Measurements from ENCODE around the gene STK32C. TPM values are rescaled to one million over a fixed set of nuclear protein-coding genes. Genes with fewer than 3 reads are reported as not detected.
"Not testable (repeated sequence)": the region's sequence is repeated elsewhere in the genome, so short reads cannot be mapped to it uniquely, and the experiment has no call there.

STK32C gene
- total RNA-seq, 1 donor from 2014 or later = 5.9 TPM

DNA sequence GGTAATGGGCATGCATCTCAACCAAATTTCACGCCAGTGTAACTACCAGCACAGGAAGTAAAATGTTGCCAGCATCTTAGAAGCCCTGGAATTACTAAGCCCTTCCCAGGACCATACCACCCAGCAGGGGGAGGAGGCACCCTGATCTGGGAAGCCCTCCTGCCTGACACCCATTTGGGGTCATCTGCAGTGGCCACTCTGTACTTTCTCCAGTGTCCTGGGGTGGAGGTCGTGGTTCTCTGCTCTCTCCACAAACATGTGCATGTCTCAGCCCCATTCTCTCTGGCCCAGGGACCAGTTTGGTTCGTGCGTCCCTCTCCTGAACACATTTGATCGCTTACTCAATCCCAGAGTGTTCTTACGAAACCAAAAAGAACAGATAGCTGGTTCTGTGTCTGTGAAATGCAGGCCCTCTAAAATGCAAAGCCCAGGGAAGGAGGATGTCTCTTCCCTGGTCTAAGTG is 14.9 kb upstream of the STK32C start:
- intact Hi-C loops (cut with DNase I) = no loop called here
- DNase-seq (ENCODE audit: low spot score) = no peak

DNA sequence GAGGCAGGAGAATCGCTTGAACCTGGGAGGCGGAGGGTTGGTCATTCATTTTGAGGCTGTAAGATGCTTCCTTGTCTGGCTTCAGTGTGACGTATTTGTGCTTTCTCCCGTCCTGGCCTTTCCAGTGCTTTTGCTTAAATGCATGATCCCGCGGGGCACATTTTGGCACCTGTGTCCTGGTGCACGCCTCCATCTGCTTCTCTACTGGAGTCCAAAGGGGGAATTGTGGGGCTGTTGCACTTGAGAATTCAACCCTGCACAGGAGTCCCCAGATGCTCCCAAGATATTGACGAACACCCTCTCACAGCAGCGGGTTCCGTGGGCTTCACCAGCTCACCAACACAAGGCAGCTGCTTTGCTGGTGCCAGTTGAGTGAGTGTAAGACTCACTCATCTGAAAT is 14.0 kb upstream of the STK32C start:
- intact Hi-C loops (cut with DNase I) = no loop called here
- no peak for DNase-seq (ENCODE audit: low spot score)

DNA sequence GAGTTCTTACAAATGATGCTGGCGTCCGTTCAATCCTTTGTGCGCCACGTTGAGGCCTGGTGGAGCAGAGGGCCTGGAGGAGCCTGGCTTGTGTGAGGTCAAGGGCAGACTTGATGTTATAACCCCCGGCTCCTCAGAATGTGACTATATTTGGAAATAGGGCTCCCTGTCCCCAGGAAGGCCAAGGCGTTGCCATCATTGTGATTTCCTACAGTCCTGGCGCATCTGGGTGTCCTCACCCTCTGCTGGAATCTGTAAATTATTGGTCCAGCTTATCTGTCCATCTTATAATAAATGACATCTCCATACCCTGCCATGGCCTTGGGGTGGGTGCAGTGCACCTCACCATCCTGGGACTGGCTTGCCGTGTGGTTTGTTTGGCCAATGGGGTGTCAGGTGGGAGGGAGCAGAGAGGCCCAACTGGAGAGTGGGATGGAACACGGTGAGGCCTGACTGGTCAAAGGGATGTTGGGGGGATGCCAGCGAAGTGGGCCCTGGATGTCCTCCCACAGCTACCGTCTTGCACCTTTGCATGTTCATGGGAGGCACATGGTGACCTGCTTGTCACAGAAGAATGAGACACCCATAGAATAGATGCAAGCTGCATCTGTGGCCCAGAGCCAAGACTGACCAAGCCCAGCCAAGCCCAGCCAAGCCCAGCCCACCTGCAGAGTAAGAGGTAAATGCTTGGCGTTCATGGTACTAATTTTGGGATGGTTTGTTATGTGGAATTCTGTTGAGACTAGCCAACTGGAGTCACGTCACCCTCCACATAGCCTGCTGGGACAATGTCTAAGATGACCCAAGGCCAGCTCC is 13.1 kb upstream of the STK32C start:
- intact Hi-C loops (cut with DNase I) = no loop called here
- DNase-seq (ENCODE audit: low spot score) = no peak

DNA sequence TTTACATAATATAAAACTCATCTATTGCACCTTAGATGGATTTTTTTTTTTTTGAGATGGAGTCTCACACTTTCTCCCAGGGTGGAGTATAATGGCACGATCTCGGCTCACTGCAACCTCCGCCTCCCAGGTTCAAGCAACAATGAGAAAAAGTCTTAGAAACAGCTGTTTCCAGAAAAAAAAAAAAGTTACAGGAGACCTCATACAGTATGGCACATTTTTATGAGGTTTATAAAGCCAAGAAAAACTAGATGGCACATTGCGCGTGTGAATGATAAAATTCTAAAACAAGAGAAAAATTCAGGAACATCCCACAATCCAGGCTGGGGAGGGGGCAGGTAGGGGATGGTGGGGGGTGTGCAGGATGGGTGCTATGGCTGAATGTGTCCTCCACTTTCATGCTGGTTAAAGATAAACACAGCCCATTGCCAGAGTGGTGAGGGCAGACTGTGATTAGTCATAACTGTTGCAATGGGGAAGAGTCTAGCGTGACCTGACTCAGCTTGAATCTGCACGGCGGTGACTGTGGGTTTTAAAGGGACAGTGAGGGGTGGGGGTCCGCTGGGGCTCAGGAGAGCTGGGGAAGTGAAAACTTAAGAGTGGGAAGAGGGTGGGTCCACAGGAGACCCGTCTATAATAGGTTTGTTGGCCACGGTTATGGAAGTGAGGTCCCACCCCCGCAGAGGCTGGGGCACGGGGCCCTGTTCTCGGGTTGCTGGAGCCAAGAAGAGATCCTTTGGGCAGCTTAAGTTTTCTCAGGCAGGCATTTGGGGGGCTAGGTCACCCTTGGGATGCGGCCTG is 12.3 kb upstream of the STK32C start:
- no peak for DNase-seq (ENCODE audit: low spot score)
- intact Hi-C loops (cut with DNase I) = no loop called here

DNA sequence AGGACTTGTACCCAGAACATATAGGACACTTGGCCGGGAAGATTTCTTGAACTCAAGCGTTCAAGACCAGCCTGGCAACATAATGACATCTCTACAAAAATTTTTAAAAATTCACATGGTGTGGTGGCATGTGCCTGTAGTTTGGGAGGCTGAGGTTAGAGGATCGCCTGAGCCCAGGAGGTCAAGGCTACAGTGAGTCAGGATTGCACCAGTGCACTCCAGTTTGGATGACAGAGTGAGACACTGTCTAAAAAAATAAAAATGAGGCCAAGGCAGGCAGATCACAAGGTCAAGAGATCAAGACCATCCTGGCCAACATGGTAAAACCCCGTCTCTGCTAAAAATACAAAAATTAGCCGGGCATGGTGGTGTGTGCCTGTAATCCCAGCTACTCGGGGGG is 9.7 kb upstream of the STK32C start:
- DNase-seq (ENCODE audit: low spot score); intact Hi-C loops (cut with DNase I): not testable (repeated sequence)

DNA sequence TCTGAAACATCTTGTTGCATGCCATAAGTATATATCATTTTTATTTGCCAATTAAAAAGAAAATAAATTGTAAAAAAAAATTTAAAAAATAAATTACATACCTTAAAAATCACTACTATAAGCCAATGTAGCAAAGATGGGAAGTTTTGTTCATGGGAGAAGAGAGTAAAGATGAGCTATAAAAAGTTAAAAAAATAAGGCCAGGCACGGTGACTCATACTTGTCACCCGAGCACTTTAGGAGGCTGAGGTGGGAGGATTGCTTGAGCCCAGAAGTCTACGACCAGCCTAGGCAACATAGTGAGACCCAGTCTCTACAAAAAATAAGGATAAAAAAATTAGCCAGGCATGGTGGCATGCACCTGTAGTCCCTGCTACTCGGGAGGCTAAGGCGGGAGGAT is 8.4 kb upstream of the STK32C start:
- no peak for DNase-seq (ENCODE audit: low spot score)
- intact Hi-C loops (cut with DNase I) = no loop called here

DNA sequence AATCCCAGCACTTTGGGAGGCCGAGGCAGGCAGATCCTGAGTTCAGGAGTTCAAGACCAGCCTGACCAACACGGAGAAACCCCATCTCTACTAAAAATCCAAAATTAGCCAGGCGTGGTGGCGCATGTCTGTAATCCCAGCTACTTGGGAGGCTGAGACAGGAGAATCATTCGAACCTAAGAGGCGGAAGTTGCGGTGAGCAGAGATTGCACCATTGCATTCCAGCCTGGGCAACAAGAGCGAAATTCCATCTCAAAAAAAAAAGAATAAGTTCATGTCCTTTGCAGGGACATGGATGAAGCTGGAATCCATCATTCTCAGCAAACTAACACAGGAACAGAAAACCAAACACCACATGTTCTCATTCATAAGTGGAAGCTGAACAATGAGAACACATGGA is 7.1 kb upstream of the STK32C start:
- DNase-seq (ENCODE audit: low spot score); intact Hi-C loops (cut with DNase I): not testable (repeated sequence)

DNA sequence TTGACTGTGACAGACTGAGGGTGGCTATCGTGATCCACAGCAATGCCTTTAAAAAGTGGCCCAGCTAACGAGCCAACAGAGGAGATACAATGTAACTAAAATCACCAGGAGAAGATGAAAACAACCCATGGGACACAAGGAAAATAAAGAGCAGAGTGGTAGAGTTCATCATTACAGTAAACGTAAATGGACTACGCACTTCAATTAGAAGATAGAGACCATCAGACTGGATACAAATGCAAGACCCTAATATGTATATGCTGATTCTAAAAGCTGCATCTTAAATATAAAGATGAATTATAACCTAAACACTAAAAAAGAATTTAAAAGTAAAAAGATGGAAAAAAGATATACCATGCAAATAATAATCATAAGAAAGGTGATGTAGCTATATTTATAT is 6.6 kb upstream of the STK32C start:
- DNase-seq (ENCODE audit: low spot score) = no peak
- intact Hi-C loops (cut with DNase I) = no loop called here

DNA sequence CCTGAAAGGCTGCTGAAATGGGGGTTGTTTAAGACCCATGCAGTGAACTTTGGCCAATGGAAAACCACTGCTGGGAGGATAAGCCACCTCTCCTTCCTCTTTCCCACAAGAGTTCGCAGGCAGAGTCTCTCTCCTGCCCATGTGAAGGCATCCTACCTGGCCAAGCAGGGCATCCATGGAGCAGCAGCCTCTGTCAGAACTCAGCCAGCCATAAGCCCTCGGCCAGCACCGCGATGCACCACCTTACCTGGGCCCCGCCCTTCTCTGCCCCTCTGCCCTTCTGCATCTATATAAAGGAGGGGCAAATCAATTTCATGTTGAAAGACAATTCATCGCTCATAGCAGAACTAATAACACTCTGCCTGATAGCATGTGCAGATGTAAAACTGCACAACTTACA is 6.1 kb upstream of the STK32C start:
- intact Hi-C loops (cut with DNase I) = no loop called here
- DNase-seq (ENCODE audit: low spot score) = no peak

DNA sequence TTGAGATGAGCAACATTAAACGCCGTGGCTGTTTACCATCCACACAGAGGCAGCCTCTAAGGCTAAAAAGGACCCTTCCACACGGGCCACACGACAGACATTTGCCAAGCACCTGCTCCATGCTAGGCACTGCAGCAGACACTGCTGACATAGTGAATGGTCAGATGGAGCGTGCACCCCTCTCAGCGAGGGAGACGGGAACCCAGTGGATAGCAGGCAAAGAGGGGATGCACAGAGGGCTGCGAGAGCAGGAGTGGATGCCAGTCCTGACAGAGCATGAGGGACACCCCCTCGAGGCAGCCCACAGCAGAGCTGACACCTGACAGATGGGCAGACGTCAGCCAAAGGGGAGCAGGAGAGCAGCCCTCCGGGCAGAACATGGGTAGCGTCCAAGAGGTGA is 5.6 kb upstream of the STK32C start:
- intact Hi-C loops (cut with DNase I) = no loop called here
- DNase-seq (ENCODE audit: low spot score) = no peak

DNA sequence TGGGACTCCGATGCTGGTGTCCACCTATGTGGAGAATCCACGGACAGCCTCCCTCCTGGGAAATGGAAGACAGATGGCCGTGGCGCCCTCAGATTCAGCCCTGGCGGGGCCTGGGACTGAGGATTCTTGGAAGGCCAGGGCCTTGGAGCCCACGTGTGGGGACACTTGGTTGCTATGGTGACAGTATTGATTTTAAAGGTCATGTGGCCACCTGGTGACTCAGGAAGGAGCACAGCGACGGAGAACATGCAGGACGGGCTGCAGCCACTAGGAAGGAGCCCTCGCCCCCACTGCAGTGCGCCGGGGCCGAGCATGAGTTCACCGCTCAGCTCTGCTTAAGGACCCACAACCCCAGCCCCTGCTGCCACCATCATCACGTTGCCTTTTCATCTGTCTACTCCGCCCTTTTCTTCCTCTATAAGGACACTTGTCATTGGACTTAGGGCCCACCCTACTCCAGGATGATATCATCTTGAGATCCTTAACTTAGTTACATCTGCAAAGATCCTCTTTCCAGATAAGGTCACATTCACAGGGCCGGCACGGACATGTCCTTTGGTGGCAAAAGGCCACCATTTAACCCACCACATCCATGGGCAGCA is 3.7 kb upstream of the STK32C start:
- intact Hi-C loops (cut with DNase I) = no loop called here
- peak; percentile 62 for DNase-seq (ENCODE audit: low spot score)

DNA sequence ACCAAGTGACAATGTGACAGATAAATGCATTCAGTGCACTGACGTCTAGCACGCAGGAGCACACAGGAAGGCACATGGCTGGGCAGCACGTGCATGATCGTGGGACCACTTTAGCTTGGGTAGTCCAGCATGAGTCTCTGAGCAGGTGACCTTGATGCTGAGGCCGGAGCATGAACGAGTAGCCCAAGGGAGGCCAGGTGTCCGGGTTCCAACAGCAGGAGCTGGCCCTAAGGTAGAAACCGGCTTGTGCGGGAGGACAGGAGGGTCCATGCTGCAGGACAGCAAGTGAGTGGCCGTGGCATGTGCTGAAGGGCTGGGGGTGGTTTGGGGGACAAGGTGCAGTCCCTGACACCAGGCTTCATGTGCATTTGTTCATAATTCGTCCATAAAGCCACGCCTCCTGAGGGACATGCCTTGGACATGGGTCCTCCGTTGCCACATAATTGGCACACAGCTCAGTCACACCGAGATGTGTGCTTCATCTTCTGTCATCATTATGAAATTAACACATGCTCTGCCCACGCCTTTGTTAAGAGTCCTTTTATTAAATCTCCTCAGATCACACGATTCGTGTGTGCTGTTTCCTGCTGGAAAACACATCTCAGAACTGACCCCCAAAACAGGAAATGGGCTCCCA is 3.1 kb upstream of the STK32C start:
- intact Hi-C loops (cut with DNase I) = no loop called here
- DNase-seq (ENCODE audit: low spot score) = peak; percentile 44

DNA sequence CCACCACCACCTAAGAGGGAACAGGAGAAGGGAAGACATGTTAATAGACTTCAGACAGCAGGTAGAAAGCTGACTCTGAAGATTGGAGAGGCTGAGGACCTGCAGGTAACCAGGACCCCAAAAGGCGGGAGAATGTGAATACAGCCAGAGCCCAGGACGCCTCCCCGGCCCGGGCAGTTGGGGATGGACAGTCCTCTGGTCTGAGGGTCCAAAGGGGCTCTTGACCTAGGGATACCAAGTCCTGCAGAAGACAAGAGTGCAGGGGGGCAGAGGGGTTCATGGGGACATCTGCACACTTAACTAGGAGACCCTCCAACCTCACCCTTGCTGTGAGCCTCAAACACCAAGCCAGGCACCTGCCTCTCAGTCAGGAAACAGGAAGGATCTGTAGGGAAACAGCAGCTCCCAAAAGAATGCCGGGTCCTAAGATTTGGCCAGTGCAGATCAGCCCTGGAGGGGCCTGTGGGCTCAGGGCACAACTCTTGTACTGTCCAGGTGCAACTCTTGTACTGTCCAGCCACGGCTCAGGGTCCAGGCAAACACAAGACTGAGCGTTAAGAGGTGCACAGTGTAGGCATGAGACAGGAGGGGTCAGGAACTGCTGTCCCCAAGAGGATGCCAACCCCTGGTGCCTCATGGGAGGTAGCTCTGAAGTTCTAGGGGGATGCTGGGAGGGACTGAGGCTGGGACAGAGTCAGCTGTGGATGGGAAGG is 2.3 kb upstream of the STK32C start:
- intact Hi-C loops (cut with DNase I) = loop anchor here (2.0 kb wide), 1 partner anchor 21 kb away; no protein-coding TSS in a partner anchor
- no peak for DNase-seq (ENCODE audit: low spot score)

DNA sequence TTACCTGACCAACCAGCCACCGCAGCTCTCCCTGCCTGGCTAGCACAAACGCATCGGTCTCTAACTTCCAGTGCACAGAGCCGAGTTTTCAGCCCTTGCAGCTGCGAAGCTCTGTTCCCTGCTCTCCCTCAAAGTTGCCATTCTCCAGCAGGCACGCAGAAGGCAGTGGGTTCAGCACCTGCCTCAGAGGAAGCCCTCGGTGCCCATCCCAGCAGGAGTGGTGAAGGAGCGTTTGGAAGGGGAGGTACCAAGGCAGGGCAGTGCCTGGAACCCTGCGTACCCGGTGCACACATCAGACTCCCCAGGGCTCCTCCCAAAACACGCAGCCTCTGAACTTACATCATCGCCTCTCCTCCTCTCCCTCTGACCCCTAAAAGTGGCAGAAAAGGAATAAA is 1.7 kb upstream of the STK32C start:
- intact Hi-C loops (cut with DNase I) = loop anchor here (2.0 kb wide), 1 partner anchor 21 kb away; no protein-coding TSS in a partner anchor
- DNase-seq (ENCODE audit: low spot score) = no peak

DNA sequence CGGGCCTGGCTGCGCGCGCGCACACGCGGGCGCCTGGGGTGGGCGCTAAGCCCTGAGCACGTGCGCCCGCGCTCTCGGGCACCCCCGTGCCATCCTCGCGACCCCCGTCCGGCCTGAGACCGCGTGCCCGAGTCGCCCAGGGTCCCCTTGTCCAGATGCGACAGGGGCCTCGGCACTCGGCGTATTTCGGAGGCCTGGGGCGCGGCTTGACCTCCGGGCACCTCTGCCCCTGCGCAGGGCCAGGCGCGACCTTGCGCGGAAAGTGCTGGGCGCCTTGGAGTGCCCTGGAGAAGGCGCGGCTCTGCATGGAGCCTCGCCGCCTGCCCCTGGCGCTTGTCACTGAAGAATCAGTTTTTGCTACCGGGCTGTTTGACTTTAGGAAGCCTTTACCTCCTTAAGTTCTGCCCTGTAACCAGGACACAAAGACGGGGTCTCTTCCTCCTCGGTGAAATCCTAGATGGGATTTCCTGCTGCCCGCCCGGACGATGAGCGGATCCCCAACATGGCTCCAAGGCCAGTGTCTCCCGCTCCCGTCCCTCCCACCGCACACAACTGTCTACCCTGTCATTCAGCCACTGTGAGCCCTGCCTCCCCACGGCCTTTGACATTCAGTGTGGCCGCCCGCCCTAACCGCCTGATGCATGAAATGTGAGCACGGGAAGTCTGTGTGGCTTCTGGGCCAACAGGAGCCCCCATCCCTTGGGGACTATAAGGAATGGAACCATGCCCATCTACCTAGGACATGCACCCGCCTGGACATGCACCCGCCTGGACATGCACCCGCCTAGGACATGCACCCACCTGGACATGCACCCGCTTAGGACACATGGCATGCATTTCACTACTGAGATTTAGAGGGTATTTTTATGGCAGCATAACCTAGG is 1.1 kb upstream of the STK32C start:
- peak; percentile 38 for DNase-seq (ENCODE audit: low spot score)
- intact Hi-C loops (cut with DNase I) = loop anchor here (2.0 kb wide), 1 partner anchor 22 kb away; no protein-coding TSS in a partner anchor

DNA sequence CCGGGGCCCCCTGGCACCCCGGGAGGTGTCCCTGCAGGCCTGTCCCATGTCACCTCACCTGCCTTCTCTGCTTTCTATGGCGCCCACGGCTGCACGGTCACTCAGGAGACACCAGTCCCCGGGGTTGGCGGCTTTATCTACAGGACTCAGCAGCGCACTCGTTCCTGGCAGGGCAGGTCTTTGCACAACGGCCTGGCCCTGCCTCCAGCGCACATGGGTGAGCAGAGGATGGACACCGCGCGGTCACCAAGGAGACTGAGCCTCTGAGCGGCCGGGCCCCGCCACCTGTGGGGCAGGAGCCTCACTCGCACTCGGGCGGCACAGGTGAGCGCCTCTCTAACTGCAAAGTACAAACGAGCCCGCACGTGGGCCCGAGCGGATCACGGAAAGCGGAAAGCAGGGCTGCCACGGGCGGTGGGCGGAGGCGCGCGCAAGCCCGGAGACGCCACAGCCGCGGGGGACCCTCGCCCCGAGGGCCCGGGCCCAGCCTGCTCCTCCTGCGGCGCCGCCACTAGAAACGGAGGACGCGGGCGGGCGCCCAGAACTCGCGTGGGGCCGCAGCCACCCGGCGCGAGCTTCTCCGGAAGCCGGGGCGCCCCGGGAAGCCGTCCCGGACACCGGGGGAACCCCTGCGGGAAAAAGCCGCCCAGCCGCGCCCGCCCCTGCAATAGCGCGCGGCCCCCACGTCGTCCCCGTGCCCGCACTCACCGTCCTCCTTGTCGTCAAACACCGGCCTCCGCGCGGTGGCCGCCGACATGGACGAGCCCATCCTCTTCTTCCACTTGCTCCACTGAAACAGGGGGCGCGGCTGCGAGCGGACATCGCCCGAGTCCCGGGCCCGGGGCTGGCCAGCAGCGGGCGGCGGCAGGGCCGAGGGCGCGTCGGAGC is 642 bp downstream of the STK32C start:
- intact Hi-C loops (cut with DNase I) = no loop called here
- DNase-seq (ENCODE audit: low spot score) = peak; percentile 57

DNA sequence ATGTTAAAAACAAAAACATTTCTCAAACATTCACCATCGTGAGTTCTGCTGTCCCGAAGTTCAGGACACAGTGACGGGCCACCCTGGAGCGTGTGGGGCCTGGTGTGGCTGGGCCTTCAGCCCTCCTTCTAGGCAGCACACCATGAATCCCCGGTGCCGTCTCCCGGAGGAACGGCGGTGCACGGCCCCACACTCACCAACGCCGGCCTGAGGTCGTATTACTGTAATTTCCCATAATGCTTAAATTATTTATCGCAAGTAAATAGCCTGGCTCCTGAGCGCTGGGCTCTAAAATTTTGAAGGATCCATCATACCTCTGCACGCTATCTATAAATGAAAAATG is 1.4 kb downstream of the STK32C start:
- intact Hi-C loops (cut with DNase I) = no loop called here

More for the DNA sequence above, 1.4 kb downstream of the STK32C start:
- DNase-seq (ENCODE audit: low spot score) = peak; percentile 22

Data from cardiac septum (tissue), 1 donor.